HEK293T (cell line): ENCODE measurements around the gene TRMT6.

Experiments used
- BHLHE40 ChIP-seq: fragments of 450-650 bp; IDR thresholded peaks from 2 replicates; pipeline ENCODE4 v1.6.1; 2016; ENCODE audit warnings: mild to moderate bottlenecking, moderate library complexity, borderline replicate concordance
- SP1 ChIP-seq: fragments of 450-650 bp; IDR thresholded peaks from 2 replicates; pipeline ENCODE4 v1.6.1; 2017
- TF ChIP-seq, protein P1 (sequence below): fragments of 450-650 bp; IDR thresholded peaks from 2 replicates; pipeline ENCODE4 v1.6.1; 2016

- TF ChIP-seq SP1 (no peak), BHLHE40 (no peak)
- TF ChIP-seq, protein P1, sequence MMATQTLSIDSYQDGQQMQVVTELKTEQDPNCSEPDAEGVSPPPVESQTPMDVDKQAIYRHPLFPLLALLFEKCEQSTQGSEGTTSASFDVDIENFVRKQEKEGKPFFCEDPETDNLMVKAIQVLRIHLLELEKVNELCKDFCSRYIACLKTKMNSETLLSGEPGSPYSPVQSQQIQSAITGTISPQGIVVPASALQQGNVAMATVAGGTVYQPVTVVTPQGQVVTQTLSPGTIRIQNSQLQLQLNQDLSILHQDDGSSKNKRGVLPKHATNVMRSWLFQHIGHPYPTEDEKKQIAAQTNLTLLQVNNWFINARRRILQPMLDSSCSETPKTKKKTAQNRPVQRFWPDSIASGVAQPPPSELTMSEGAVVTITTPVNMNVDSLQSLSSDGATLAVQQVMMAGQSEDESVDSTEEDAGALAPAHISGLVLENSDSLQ, result no peak
Observed at GRCh38 chr20:5968462-5968861, 18.1 kb upstream of the TRMT6 start.
